Measurements from ENCODE around the gene DAZL. TPM values are rescaled to one million over a fixed set of nuclear protein-coding genes. Genes with fewer than 3 reads are reported as not detected.

Gene DAZL
- total RNA-seq, 1 donor: not detected

GRCh38 chr3:16568532-16568931 lies 36.7 kb downstream of the DAZL start:
- Histone ChIP-seq H2AFZ (ENCODE audit: low read length) (no peak overlapping the region), H3K9me3 (ENCODE audit: low read depth, low read length) (no peaks in the 10 kb centered on the region)
- TF ChIP-seq CTCF (IDR thresholded peaks at IDR 0.05; ENCODE audit: extremely low read depth, low read depth, low read length): no peak

GRCh38 chr3:16568115-16568514 lies 37.1 kb downstream of the DAZL start:
- Histone ChIP-seq H3K79me2 (ENCODE audit: insufficient read depth, low read length) (no peaks in the 10 kb centered on the region), H3K36me3 (ENCODE audit: insufficient read depth, low read length) (no peaks in the 10 kb centered on the region), H4K20me1 (ENCODE audit: insufficient read depth, low read length) (no peaks in the 10 kb centered on the region), H3K4me3 (ENCODE audit: insufficient read depth, low read length) (no peak overlapping the region), H3K9me3 (ENCODE audit: low read depth, low read length) (no peaks in the 10 kb centered on the region), H3K4me1 (ENCODE audit: insufficient read depth, low read length) (no peaks in the 10 kb centered on the region), H3K27ac (ENCODE audit: low read depth, low read length) (no peak overlapping the region), H2AFZ (ENCODE audit: low read length) (no peak overlapping the region), H3K4me2 (ENCODE audit: insufficient read depth, low read length) (no peak overlapping the region), H3K27me3 (ENCODE audit: insufficient read depth, low read length) (peaks cover 3% of the 10 kb centered on the region)
- DNase-seq (ENCODE audit: insufficient read length, low spot score, missing footprints): no peak
- TF ChIP-seq CTCF (IDR thresholded peaks at IDR 0.05; ENCODE audit: extremely low read depth, low read depth, low read length): no peak

More at GRCh38 chr3:16568532-16568931, 36.7 kb downstream of the DAZL start:
- Histone ChIP-seq H3K4me3 (ENCODE audit: insufficient read depth, low read length) (no peak overlapping the region), H3K79me2 (ENCODE audit: insufficient read depth, low read length) (no peaks in the 10 kb centered on the region), H4K20me1 (ENCODE audit: insufficient read depth, low read length) (no peaks in the 10 kb centered on the region), H3K4me2 (ENCODE audit: insufficient read depth, low read length) (no peak overlapping the region), H3K4me1 (ENCODE audit: insufficient read depth, low read length) (no peaks in the 10 kb centered on the region), H3K27ac (ENCODE audit: low read depth, low read length) (no peak overlapping the region), H3K27me3 (ENCODE audit: insufficient read depth, low read length) (peaks cover 3% of the 10 kb centered on the region), H3K36me3 (ENCODE audit: insufficient read depth, low read length) (no peaks in the 10 kb centered on the region)
- no peak for DNase-seq (ENCODE audit: insufficient read length, low spot score, missing footprints)

GRCh38 chr3:16559653-16560365 lies 45.4 kb downstream of the DAZL start:
- Histone ChIP-seq H3K4me3 (ENCODE audit: insufficient read depth, low read length) (no peak overlapping the region), H3K27ac (ENCODE audit: low read depth, low read length) (no peak overlapping the region), H3K4me2 (ENCODE audit: insufficient read depth, low read length) (no peak overlapping the region), H3K9me3 (ENCODE audit: low read depth, low read length) (no peaks in the 10 kb centered on the region), H4K20me1 (ENCODE audit: insufficient read depth, low read length) (no peaks in the 10 kb centered on the region), H3K27me3 (ENCODE audit: insufficient read depth, low read length) (no peaks in the 10 kb centered on the region), H2AFZ (ENCODE audit: low read length) (no peak overlapping the region), H3K79me2 (ENCODE audit: insufficient read depth, low read length) (no peaks in the 10 kb centered on the region), H3K36me3 (ENCODE audit: insufficient read depth, low read length) (no peaks in the 10 kb centered on the region), H3K4me1 (ENCODE audit: insufficient read depth, low read length) (no peaks in the 10 kb centered on the region)
- DNase-seq (ENCODE audit: insufficient read length, low spot score, missing footprints): no peak
- TF ChIP-seq CTCF (IDR thresholded peaks at IDR 0.05; ENCODE audit: extremely low read depth, low read depth, low read length): no peak

GRCh38 chr3:16554126-16554525 lies 51.1 kb downstream of the DAZL start:
- Histone ChIP-seq H3K36me3 (ENCODE audit: insufficient read depth, low read length) (no peaks in the 10 kb centered on the region), H3K4me2 (ENCODE audit: insufficient read depth, low read length) (no peak overlapping the region), H3K27ac (ENCODE audit: low read depth, low read length) (no peak overlapping the region), H3K4me3 (ENCODE audit: insufficient read depth, low read length) (no peak overlapping the region), H2AFZ (ENCODE audit: low read length) (no peak overlapping the region), H4K20me1 (ENCODE audit: insufficient read depth, low read length) (no peaks in the 10 kb centered on the region), H3K27me3 (ENCODE audit: insufficient read depth, low read length) (no peaks in the 10 kb centered on the region), H3K9me3 (ENCODE audit: low read depth, low read length) (no peaks in the 10 kb centered on the region), H3K79me2 (ENCODE audit: insufficient read depth, low read length) (no peaks in the 10 kb centered on the region), H3K4me1 (ENCODE audit: insufficient read depth, low read length) (peaks cover 6% of the 10 kb centered on the region)
- no peak for TF ChIP-seq CTCF (IDR thresholded peaks at IDR 0.05; ENCODE audit: extremely low read depth, low read depth, low read length)
- DNase-seq (ENCODE audit: insufficient read length, low spot score, missing footprints): no peak
